CD4-positive, CD25-positive, alpha-beta regulatory T cell (primary cell): ENCODE results near the gene IL12RB1. TPM values are rescaled to one million over a fixed set of nuclear protein-coding genes. Genes with fewer than 3 reads are reported as not detected.
"Not testable (repeated sequence)": the region's sequence is repeated elsewhere in the genome, so short reads cannot be mapped to it uniquely, and the experiment has no call there.

Experiments used
- ATAC-seq, 2 donors: fragments of 150-1000 bp; cut with Tn5 transposase; one replicate each; pipeline ENCODE4 v1.10.0; 2021; ENCODE audit warnings: low read depth in 2 of 2, moderate number of reproducible peaks in 2 of 2, moderate library complexity in 1 of 2
- DNase-seq, 3 donors: peaks; one replicate each; pipeline versions ENCODE4 v3.0.0 to v3.0.0-alpha.2; 2012 to 2022; ENCODE audit warnings: mixed read lengths in 1 of 3
- H3K27ac ChIP-seq: one replicate; pipeline ENCODE4 v1.7.0; 2013; ENCODE audit warnings: mild to moderate bottlenecking, low read length; ENCODE audit not compliant: insufficient read depth, poor library complexity, severe bottlenecking
- H3K27me3 ChIP-seq: one replicate; pipeline ENCODE4 v1.7.0; 2013; ENCODE audit warnings: low read length; ENCODE audit not compliant: control insufficient read depth, insufficient read depth
- H3K36me3 ChIP-seq: one replicate; pipeline ENCODE4 v1.7.0; 2013; ENCODE audit warnings: mild to moderate bottlenecking, low read length, moderate library complexity; ENCODE audit not compliant: control insufficient read depth, insufficient read depth
- H3K4me1 ChIP-seq: 2 replicates; pipeline ENCODE4 v1.7.0; 2013; ENCODE audit warnings: mild to moderate bottlenecking, low read length; ENCODE audit not compliant: insufficient read depth, control insufficient read depth, poor library complexity, severe bottlenecking
- H3K4me3 ChIP-seq: one replicate; pipeline ENCODE4 v1.7.0; 2013; ENCODE audit warnings: low read depth, mild to moderate bottlenecking, low read length, moderate library complexity
- H3K9me3 ChIP-seq, 2 experiments: 1 replicate in 1 of 2; 2 replicates in 1 of 2; pipeline ENCODE4 v1.7.0; 2013; ENCODE audit warnings: low read length in 2 of 2, mild to moderate bottlenecking in 1 of 2, moderate library complexity in 1 of 2; ENCODE audit not compliant: control insufficient read depth in 2 of 2
- H3K27ac Mint-ChIP-seq, 3 donors: one replicate each; pipeline ENCODE4 v1.8.0; 2020 to 2022; ENCODE audit warnings: mild to moderate bottlenecking in 3 of 3, mixed read lengths in 3 of 3, moderate library complexity in 2 of 3
- H3K27me3 Mint-ChIP-seq: one replicate; pipeline ENCODE4 v1.8.0; 2022; ENCODE audit warnings: mild to moderate bottlenecking, mixed read lengths
- H3K36me3 Mint-ChIP-seq: one replicate; pipeline ENCODE4 v1.8.0; 2020; ENCODE audit warnings: mixed read lengths
- H3K4me1 Mint-ChIP-seq, 4 donors: one replicate each; pipeline ENCODE4 v1.8.0; 2020 to 2022; ENCODE audit warnings: mixed read lengths in 4 of 4, mild to moderate bottlenecking in 1 of 4
- H3K4me3 Mint-ChIP-seq, 4 donors: one replicate each; pipeline ENCODE4 v1.8.0; 2020 to 2022; ENCODE audit warnings: mild to moderate bottlenecking in 4 of 4, mixed read lengths in 4 of 4, moderate library complexity in 3 of 4
- H3K9me3 Mint-ChIP-seq, 7 donors: one replicate each; pipeline ENCODE4 v1.8.0; 2020 to 2022; ENCODE audit warnings: mixed read lengths in 7 of 7, mild to moderate bottlenecking in 3 of 7, moderate library complexity in 2 of 7
- polyA plus RNA-seq, 4 donors: library from polyadenylated mRNA; unstranded; fragments of 300-500 nt; fragmentation: Illumina TruSeq; gene quantifications; one replicate each; pipeline ENCODE4 v1.2.3, GENCODE V29; 2021
- total RNA-seq: library from RNA; stranded (reverse); gene quantifications from one replicate; pipeline ENCODE4 v1.2.3, GENCODE V29; 2022

Gene IL12RB1
- total and polyA plus RNA-seq, 5 donors from 2014 or later: 34.9 to 60.4 (median 52.0) TPM

DNA sequence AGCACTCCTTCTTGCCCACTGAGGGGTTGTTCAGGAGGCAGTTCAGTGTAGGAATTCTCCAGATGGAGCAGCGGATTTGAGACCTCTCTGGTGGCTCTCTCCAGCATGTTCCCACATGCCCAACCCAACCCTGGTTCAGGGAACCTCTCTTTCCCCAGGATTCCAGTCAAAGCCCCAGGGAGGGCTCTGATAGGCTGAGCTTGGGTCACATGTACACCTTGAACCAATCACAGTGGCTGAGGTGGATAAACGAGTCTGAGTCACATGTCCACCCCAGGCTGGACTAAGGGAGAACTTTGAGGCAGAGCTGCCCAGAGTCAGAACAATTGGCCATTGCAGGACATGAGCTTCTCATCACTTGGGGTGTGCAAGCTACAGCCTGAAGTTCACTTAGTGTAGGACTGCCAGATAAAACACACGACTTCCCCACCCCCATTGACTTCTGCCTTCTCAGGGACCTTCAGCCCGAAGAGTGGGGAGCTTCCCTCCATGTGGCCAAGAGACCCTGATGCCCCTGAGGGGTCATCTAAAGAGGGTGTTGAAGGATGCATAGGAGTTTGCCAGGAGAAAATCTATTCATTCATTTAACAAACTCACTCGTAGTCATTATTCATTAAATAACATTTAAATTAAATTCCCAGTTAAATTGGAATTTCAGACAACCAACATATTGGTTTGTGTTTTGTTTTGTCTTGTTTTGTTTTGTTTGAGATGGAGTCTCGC is 6.9 kb upstream of the IL12RB1 start:
- H3K27me3 ChIP-seq: no peaks in the 10 kb centered on the region
- H3K27ac ChIP-seq: no peak overlapping the region
- Mint-ChIP-seq H3K27me3 (no peaks in the 10 kb centered on the region), H3K27ac (peak overlapping the region in 2 of 3 donors; percentile 74 to 89), H3K9me3 (no peaks in the 10 kb centered on the region), H3K36me3 (no peaks in the 10 kb centered on the region), H3K4me3 (peak overlapping the region in 1 of 4 donors; percentile 78), H3K4me1 (peaks cover 15 to 64% (median 37%) of the 10 kb centered on the region in 4 donors)
- no peaks in the 10 kb centered on the region for H3K36me3 ChIP-seq
- no peaks in the 10 kb centered on the region for H3K9me3 ChIP-seq
- no peak for DNase-seq
- ATAC-seq: no peak
- no peak overlapping the region for H3K4me3 ChIP-seq
- peaks cover 59% of the 10 kb centered on the region for H3K4me1 ChIP-seq

DNA sequence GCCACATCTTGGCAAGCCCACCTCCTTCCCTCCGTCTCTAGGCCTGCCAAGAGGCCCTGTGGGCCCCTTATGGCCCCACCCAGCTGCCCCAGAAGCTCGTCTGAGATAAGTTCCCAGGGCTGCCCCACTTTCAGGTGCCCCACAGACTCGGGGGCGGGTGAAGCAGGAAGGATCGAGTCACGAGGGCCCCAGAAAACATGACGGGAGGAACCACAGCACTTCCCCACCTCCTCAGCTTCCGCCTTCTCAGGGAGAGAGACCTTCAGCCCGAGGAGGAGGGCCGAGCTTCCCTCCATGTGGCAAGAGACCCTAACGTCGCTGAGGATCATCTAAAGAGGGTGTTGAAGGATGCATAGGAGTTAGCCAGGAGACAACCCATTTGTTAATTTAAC is 4.5 kb upstream of the IL12RB1 start:
- Mint-ChIP-seq H3K4me3 (peak overlapping the region; percentile 53 to 84 (median 75)), H3K9me3 (no peaks in the 10 kb centered on the region), H3K27me3 (no peaks in the 10 kb centered on the region), H3K27ac (peak overlapping the region; percentile 97 to 99 (median 99)), H3K4me1 (peaks cover 20 to 73% (median 36%) of the 10 kb centered on the region in 4 donors), H3K36me3 (no peaks in the 10 kb centered on the region)
- Histone ChIP-seq H3K4me1 (peaks cover 64% of the 10 kb centered on the region), H3K9me3 (no peaks in the 10 kb centered on the region), H3K4me3 (peak overlapping the region; percentile 32), H3K27me3 (no peaks in the 10 kb centered on the region), H3K36me3 (no peaks in the 10 kb centered on the region), H3K27ac (peak overlapping the region; percentile 91)
- DNase-seq (peak; percentile 72 to 93 (median 79)), ATAC-seq (peak; percentile 81 to 83)

DNA sequence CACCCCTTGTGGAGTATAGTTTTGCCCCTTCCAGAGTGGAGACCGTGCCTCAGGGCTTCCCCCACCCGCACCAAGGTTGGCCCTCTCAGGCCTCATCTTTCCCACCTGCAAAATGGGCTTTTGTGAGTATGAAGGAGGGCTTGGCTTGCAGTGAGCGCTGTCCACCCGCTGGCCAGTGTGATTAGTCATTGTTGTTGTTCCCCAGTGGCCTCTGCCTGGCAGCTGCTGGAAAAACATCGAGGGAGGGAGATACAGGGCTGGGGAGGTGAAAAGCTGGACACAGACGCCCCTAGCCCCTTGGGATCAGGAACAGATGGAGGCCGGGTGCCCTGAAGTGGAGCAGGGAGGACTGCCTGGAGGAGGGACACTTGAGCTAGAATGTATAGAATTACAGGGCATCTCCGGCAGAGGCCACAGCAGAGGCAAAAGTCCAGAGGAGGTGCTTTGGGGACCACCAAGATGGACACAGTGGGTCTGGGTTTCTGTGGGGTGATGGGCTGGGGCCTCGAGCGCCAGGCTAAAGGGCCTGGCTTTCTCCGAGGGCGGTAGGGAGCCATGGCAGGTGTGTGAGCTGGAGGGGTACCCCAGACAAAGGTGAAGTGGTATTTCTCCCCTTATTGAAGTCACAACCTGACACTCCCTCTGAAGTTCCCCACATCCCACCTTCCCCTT is 3.9 kb upstream of the IL12RB1 start:
- H3K4me1 Mint-ChIP-seq: peaks cover 22 to 76% (median 36%) of the 10 kb centered on the region in 4 donors
- no peaks in the 10 kb centered on the region for H3K9me3 Mint-ChIP-seq
- no peaks in the 10 kb centered on the region for H3K9me3 ChIP-seq
- no peaks in the 10 kb centered on the region for H3K27me3 ChIP-seq
- H3K4me3 ChIP-seq: no peak overlapping the region
- no peak for DNase-seq
- peak overlapping the region; percentile 91 for H3K27ac ChIP-seq
- no peaks in the 10 kb centered on the region for H3K27me3 Mint-ChIP-seq
- H3K4me1 ChIP-seq: peaks cover 69% of the 10 kb centered on the region
- H3K36me3 Mint-ChIP-seq: no peaks in the 10 kb centered on the region
- peak in 1 of 2 donors; percentile 1 for ATAC-seq
- no peaks in the 10 kb centered on the region for H3K36me3 ChIP-seq
- peak overlapping the region; percentile 97 to 99 (median 99) for H3K27ac Mint-ChIP-seq
- peak overlapping the region; percentile 53 to 84 (median 75) for H3K4me3 Mint-ChIP-seq

DNA sequence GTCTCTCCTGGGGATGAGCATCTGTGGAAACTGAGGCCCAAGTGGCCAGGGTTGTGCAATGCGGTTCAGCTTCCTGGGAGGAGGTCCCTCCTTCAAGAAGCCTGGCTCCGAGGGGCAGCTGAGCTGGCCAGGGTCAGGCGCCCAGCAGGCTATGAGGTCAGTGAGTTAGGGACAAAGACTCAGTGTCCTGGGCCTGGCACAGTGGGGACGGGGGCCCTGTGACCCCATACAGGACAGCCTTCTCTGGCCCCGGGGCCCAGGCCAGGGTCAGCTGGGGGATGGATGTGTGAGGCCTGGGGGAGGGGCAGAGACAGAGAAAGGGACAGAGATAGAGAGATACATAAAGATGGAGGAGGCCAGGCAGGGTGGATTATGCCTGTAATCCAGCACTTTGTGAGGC is 3.0 kb upstream of the IL12RB1 start:
- no peaks in the 10 kb centered on the region for H3K9me3 ChIP-seq
- Mint-ChIP-seq H3K4me3 (peak overlapping the region; percentile 33 to 78 (median 61)), H3K4me1 (peaks cover 18 to 84% (median 34%) of the 10 kb centered on the region in 4 donors), H3K36me3 (peaks cover under 1% of the 10 kb centered on the region), H3K27me3 (no peaks in the 10 kb centered on the region), H3K9me3 (no peaks in the 10 kb centered on the region), H3K27ac (peak overlapping the region; percentile 97 to 99 (median 99))
- H3K27ac ChIP-seq: peak overlapping the region; percentile 91
- no peak overlapping the region for H3K4me3 ChIP-seq
- H3K36me3 ChIP-seq: no peaks in the 10 kb centered on the region
- no peaks in the 10 kb centered on the region for H3K27me3 ChIP-seq
- H3K4me1 ChIP-seq: peaks cover 76% of the 10 kb centered on the region
- DNase-seq: no peak
- ATAC-seq: no peak

GRCh38 chr19:18089096-18089541 is 2.4 kb upstream of the IL12RB1 start:
- H3K27ac Mint-ChIP-seq: peak overlapping the region; percentile 97 to 99 (median 99)
- not testable (repeated sequence) for H3K27me3 Mint-ChIP-seq, H3K27me3 ChIP-seq, H3K4me3 ChIP-seq, H3K36me3 ChIP-seq, H3K9me3 ChIP-seq, H3K36me3 Mint-ChIP-seq, H3K9me3 Mint-ChIP-seq
- ATAC-seq (peak; percentile 25 to 33), DNase-seq (peak; percentile 34 to 76 (median 58))
- Histone ChIP-seq H3K27ac (peak overlapping the region; percentile 91), H3K4me1 (peaks cover 82% of the 10 kb centered on the region)
- peaks cover 18 to 88% (median 37%) of the 10 kb centered on the region in 4 donors for H3K4me1 Mint-ChIP-seq
- H3K4me3 Mint-ChIP-seq: peak overlapping the region; percentile 75 to 90 (median 77)

GRCh38 chr19:18085702-18086457 is 854 bp downstream of the IL12RB1 start:
- Histone ChIP-seq H3K36me3 (peaks cover 12% of the 10 kb centered on the region), H3K27me3 (no peaks in the 10 kb centered on the region), H3K4me3 (peak overlapping the region; percentile 92), H3K27ac (peak overlapping the region; percentile 86), H3K4me1 (peaks cover 66% of the 10 kb centered on the region), H3K9me3 (no peaks in the 10 kb centered on the region)
- Mint-ChIP-seq H3K4me3 (peak overlapping the region; percentile 94 to 100 (median 96)), H3K9me3 (peaks cover 0 to 3% (median 0%) of the 10 kb centered on the region in 7 donors), H3K27ac (peak overlapping the region; percentile 96 to 99 (median 98)), H3K27me3 (no peaks in the 10 kb centered on the region), H3K36me3 (peaks cover 19% of the 10 kb centered on the region), H3K4me1 (peaks cover 12 to 78% (median 30%) of the 10 kb centered on the region in 4 donors)
- DNase-seq (no peak), ATAC-seq (no peak)

DNA sequence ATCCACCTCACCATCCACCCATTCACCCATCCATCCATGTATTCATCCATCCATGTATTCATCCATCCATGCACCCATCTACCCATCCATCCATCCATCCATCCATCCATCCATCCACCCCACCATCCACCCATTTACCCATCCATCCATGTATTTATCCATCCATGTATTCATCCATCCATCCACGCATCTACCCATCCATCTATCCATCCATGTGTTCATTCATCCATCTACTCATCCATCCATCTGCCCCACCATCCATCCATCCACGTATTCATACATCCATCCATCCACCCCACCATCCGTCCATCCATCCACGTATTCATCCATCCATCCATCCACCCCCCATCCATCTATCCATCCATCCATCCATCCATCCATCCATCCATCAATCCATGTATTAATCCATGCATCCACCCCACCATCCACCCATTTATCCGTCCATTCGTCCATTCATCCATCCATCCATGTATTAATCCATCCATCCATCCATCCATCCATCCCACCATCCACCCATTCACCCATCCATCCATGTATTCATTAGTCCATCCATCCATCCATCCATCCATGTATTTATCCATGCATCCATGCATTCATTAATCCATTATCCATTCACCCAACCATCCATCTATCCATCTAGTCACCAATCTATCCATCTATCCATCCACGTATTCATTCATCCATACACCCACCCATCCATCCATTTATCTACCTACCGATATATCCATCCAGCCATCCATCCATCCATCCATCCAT is 2.6 kb downstream of the IL12RB1 start:
- H3K4me3 ChIP-seq: peak overlapping the region; percentile 49
- H3K36me3 ChIP-seq: peaks cover 26% of the 10 kb centered on the region
- H3K9me3 ChIP-seq: no peaks in the 10 kb centered on the region
- peak overlapping the region in 1 of 3 donors; percentile 74 for H3K27ac Mint-ChIP-seq
- peaks cover 10 to 60% (median 22%) of the 10 kb centered on the region in 4 donors for H3K4me1 Mint-ChIP-seq
- H3K27me3 ChIP-seq: no peaks in the 10 kb centered on the region
- peaks cover 0 to 3% (median 0%) of the 10 kb centered on the region in 7 donors for H3K9me3 Mint-ChIP-seq
- DNase-seq (no peak), ATAC-seq (no peak)
- H3K27me3 Mint-ChIP-seq: no peaks in the 10 kb centered on the region
- H3K36me3 Mint-ChIP-seq: peaks cover 26% of the 10 kb centered on the region
- H3K4me3 Mint-ChIP-seq: peak overlapping the region in 3 of 4 donors; percentile 8 to 99 (median 65)
- H3K4me1 ChIP-seq: peaks cover 49% of the 10 kb centered on the region
- no peak overlapping the region for H3K27ac ChIP-seq
